ENCODE results near the gene CREG2. TPM values are rescaled to one million over a fixed set of nuclear protein-coding genes. Genes with fewer than 3 reads are reported as not detected.

The CREG2 gene
- total RNA-seq, 1 donor from 2014 or later: 0.17 TPM

GRCh38 chr2:101399021-101399799, 11.9 kb upstream of the CREG2 start:
- Histone ChIP-seq H3K36me3 (ENCODE audit: control insufficient read depth, insufficient read depth, low read length) (no peaks in the 10 kb centered on the region), H3K4me3 (ENCODE audit: low read depth, low read length) (no peak overlapping the region), H3K27me3 (ENCODE audit: control insufficient read depth, insufficient read depth, low read length) (no peaks in the 10 kb centered on the region)
- TF ChIP-seq CTCF (IDR thresholded peaks at IDR 0.05; ENCODE audit: insufficient read depth, low read length, poor library complexity, severe bottlenecking): no peak
- DNase-seq (ENCODE audit: low read depth): no peak

- TF ChIP-seq CTCF (IDR thresholded peaks at IDR 0.05; ENCODE audit: insufficient read depth, low read length, poor library complexity, severe bottlenecking): no peak
- H3K4me3 ChIP-seq (ENCODE audit: low read depth, low read length): no peak overlapping the region
- no peak for DNase-seq (ENCODE audit: low read depth)
- H3K36me3 ChIP-seq (ENCODE audit: control insufficient read depth, insufficient read depth, low read length): no peaks in the 10 kb centered on the region
- no peaks in the 10 kb centered on the region for H3K27me3 ChIP-seq (ENCODE audit: control insufficient read depth, insufficient read depth, low read length)
These were observed 11.0 kb upstream of the CREG2 start for GRCh38 chr2:101398116-101398821.

DNA sequence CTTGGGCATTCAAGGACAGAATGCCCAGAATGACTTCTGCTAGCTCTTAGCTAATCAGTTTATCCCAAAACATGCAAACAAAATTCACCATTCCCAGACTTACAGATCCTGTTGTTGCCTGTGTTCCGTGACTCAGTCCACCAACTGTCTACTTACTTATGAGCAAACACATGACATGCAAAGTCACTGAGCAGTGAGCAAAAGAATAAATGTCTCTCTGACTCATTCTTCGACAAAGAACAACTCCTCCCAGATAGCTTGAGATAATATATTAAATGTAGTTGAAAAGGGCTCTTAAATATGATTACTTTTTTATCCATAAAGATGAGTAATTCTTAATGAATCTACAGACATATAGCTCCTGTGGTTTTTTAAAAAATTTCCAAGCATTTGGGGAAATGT, 9.0 kb upstream of the CREG2 start:
- H3K4me3 ChIP-seq (ENCODE audit: low read depth, low read length): no peak overlapping the region
- peak; percentile 89 for DNase-seq (ENCODE audit: low read depth)
- H3K36me3 ChIP-seq (ENCODE audit: control insufficient read depth, insufficient read depth, low read length): no peaks in the 10 kb centered on the region

DNA sequence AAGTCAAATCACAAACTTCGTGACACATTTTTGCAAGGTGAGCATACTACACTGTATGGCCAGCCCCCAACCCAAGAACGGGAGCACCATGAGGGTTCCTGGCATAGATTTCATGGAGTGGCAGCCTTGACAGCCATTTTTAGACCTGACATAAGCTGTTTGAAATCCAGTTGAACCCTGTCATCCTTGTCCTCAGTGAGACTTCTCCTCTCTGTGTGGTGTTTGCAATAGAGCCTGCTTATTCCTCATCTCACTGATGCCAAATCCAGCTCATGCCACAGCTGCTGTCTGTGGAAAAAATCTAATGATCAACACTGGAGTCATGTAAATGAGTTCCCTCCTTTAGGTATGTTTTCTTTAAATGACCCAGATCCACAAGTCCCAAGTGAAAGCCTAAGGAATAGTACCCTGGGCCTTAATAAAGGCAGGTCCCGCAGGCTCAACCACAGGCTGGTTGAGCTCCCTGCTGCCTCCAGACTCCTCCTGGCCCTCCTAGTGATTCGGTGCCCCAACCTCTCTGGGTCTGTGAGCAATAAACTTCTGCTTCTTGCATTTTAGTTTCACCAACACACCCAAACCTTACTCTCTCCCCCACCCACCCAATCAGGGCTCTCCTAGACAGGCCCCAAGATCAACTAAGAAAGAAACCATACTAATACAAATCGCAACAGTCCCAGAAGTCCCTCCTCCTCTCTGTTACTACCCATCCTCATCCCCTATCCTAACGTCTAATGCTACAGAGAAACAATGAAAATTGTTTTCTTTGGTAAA, 8.4 kb upstream of the CREG2 start:
- no peak for TF ChIP-seq CTCF (IDR thresholded peaks at IDR 0.05; ENCODE audit: insufficient read depth, low read length, poor library complexity, severe bottlenecking)
- no peak overlapping the region for H3K4me3 ChIP-seq (ENCODE audit: low read depth, low read length)
- H3K36me3 ChIP-seq (ENCODE audit: control insufficient read depth, insufficient read depth, low read length): no peaks in the 10 kb centered on the region
- H3K27me3 ChIP-seq (ENCODE audit: control insufficient read depth, insufficient read depth, low read length): no peaks in the 10 kb centered on the region
- no peak for DNase-seq (ENCODE audit: low read depth)

More for the DNA sequence above, 9.0 kb upstream of the CREG2 start:
- no peaks in the 10 kb centered on the region for H3K27me3 ChIP-seq (ENCODE audit: control insufficient read depth, insufficient read depth, low read length)
- no peak for TF ChIP-seq CTCF (IDR thresholded peaks at IDR 0.05; ENCODE audit: insufficient read depth, low read length, poor library complexity, severe bottlenecking)

DNA sequence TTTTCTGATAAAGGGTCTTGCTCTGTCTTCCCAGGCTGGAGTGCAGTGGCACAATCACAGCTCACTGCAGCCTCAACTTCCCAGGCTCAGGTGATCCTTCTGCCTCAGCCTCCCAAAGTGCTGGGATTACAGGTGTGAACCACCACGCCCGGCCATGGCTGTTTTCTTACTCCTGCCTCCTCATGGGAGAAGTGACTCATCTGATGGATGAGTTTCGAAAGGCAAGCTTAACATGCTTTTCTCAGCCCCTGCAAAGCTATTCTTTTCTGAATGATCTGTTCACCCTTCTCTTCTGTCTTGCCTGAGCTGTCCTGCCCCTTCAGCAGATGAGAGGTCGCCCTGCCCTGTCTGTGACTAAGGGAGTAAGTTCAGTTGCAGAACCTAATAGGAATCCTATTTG, 929 bp upstream of the CREG2 start:
- no peak for TF ChIP-seq CTCF (IDR thresholded peaks at IDR 0.05; ENCODE audit: insufficient read depth, low read length, poor library complexity, severe bottlenecking)
- DNase-seq (ENCODE audit: low read depth): peak; percentile 57
- Histone ChIP-seq H3K4me3 (ENCODE audit: low read depth, low read length) (no peak overlapping the region), H3K27me3 (ENCODE audit: control insufficient read depth, insufficient read depth, low read length) (peaks cover 10% of the 10 kb centered on the region), H3K36me3 (ENCODE audit: control insufficient read depth, insufficient read depth, low read length) (no peaks in the 10 kb centered on the region)

Data from kidney epithelial cell (primary cell).